ENCODE measurements around the gene VWA8. TPM values are rescaled to one million over a fixed set of nuclear protein-coding genes. Genes with fewer than 3 reads are reported as not detected.

The VWA8 gene
- total and polyA plus RNA-seq, 2 of the 13 experiments (the other 11 are each of a cell fraction or from before 2014, with no cell fraction given), result 9.1 to 17.3 TPM

DNA sequence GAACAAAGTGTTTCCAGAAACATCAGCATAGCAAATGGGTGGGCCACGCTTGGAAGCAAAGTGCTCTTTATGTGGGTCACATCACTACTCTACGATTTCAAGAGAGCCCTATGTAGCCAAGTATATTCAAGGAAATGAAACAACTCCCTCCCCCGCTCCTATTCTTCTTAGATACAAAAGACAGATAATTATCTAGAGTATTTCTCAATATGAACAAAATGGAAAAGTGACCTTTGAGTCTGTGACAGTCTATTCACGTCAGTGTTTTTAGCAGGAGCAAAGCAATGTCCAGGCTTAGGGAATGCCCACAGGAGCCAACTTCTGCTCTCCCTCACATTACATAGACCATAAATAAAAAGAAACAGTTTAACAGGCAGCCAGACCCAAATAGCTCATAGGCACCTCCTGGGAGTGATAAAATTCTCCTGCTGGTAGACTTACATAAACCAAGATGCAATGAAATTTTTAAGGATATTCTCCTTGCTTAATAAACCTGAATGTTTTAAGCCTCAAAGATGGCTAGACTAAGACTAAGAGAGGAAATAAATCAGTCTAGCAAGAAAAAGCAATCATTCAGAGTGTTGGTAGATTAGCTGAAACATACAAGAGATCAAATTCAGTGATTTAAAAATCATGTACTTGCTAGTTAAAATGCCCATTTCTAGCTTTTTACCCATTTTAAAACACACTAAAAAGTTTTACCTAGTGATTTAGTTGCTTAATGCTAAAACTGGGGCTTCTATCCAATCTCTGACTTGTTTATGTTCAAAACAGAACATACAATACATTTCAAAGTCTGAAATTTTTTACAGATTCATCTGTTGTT lies 320.7 kb downstream of the VWA8 start (continued):
- TF ChIP-seq ZBTB40 (IDR thresholded peaks at IDR 0.05), result no peak
- no peak for TF ChIP-seq ZBTB40 (CRISPR knock-in tag; IDR thresholded peaks at IDR 0.05)
- no peak for TF ChIP-seq DPF2 (CRISPR knock-in tag; IDR thresholded peaks at IDR 0.05; ENCODE audit: borderline replicate concordance, low read depth)
